ENCODE data around the gene ZNF775.
"Not testable (repeated sequence)": the region's sequence is repeated elsewhere in the genome, so short reads cannot be mapped to it uniquely, and the experiment has no call there.

ZNF775 gene

GRCh38 chr7:150382123-150382843 lies 3.2 kb downstream of the ZNF775 start:
- DNase-seq (ENCODE audit: low spot score): no peak

DNA sequence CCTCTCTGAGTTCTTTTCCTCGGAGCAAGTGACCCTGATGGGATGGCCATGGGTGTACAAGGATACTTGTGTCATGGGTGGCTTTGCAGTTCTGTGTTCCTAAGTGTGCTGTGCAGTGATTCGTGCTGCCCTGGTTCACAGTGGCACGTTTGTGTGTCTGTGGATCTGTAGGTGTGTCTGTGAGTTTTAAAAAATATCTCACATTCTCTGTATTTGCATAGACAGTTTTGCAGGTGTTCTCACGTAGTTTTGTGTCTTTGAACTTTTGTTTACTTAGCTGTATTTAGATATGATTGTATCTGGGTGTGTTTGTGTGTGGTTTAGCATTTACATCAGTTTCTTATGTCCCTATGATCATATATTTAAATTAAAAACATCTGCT lies 3.7 kb downstream of the ZNF775 start:
- no peak for DNase-seq (ENCODE audit: low spot score)

- no peak for DNase-seq (ENCODE audit: low spot score)
Observed at GRCh38 chr7:150383710-150384397, 4.7 kb downstream of the ZNF775 start.

GRCh38 chr7:150384406-150385301 lies 5.5 kb downstream of the ZNF775 start:
- no peak for DNase-seq (ENCODE audit: low spot score)

GRCh38 chr7:150385302-150385723 lies 6.2 kb downstream of the ZNF775 start:
- no peak for DNase-seq (ENCODE audit: low spot score)

DNA sequence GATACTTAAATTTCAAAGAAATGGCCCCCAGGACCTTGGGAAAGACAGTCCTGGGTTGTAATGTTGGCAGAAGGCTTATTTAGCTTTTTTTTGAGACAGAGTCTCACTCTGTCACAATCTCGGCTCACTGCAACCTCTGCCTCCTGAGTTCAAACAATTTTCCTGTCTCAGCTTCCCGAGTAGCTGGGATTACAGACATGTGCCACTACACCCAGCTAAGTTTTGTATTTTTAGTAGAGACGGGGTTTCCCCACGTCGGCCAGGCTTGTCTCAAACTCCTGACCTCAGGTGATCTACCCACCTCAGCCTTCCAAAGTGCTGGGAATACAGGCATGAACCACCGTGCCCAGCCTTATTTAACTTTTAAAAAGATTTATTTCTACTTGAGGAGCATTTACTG lies 6.8 kb downstream of the ZNF775 start:
- not testable (repeated sequence) for DNase-seq (ENCODE audit: low spot score)

DNA sequence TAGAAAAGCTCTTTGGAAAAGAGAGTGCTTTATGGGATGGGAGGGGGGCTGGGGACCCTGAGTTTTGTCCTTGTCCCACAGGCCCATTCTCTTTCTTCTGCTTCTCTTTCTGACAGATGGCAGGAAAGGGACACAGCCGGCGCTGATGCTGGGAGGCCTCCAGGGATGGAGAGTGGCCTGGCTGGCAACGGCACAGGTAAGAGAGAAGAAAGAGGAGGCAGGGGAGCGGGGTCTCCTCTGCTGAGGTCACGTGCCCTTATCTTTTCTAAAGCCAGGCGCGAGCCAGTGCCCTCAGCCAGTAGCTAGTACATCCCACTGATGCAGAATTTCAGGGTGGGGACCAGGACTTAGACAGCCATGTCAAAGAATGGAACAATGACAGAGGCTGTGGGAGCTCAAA lies 9.2 kb downstream of the ZNF775 start:
- no peak for DNase-seq (ENCODE audit: low spot score)

DNA sequence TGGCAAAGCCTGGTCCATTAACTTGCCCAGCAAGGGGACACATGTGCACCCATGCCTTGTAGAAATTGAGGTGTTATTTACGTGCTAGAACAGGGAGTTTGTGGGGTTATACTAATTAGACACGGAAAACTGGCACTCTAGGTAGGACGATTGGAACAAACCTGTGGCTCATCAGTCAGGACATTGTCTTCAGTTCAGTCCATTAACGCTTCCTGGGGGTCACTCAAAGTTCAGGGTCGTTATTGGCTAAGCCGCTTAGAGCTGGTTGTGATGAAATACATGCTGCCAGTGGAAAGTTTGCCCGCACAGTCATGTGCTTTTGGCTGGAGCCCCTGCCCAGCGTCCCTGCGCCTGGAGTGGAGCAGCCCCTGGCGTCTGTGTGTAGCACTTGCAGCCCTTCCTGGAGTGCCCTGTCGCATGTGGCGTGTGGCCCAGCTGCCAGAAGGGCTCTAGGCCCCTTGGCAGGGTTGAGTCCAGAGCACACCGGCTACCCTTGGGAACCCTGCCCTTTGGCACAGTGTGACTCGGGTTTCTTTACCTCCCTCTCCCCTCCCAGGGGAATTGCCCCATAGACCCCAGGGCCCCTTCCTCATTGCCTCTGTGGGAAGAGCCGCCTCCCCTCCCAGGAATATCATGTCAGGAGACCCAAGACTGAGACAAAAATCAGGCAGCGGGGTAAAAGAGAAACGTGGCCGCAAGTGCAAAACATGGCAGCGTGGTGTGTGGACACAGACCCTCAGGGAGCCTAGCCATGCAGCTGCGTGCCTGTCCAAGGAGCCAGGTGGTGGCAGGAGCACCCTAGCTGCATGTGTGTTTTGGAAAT lies 9.8 kb downstream of the ZNF775 start:
- no peak for DNase-seq (ENCODE audit: low spot score)

- DNase-seq (ENCODE audit: low spot score): no peak
Observed at GRCh38 chr7:150389532-150389816, 10.3 kb downstream of the ZNF775 start.

DNA sequence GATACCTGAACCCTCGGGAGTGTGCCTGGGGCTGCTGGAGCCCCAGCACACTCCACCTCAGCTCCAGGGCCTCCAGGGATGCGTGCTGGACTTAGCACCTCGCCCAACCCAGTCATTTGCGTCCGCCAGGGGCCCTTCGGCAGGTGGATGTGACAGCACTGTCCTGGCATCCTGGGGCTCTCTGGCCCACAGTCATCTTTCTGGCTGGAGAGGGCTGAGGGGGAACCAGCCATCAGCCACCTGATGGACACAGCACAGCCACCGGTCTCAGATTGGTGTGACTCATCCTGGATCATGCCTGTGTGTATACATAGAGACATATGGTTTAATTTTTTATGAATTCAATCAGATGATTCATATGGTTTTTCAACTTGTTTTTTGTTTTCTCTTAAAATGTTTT lies 11.1 kb downstream of the ZNF775 start:
- DNase-seq (ENCODE audit: low spot score): no peak

GRCh38 chr7:150393325-150393724 lies 14.2 kb downstream of the ZNF775 start:
- no peak for DNase-seq (ENCODE audit: low spot score)

DNA sequence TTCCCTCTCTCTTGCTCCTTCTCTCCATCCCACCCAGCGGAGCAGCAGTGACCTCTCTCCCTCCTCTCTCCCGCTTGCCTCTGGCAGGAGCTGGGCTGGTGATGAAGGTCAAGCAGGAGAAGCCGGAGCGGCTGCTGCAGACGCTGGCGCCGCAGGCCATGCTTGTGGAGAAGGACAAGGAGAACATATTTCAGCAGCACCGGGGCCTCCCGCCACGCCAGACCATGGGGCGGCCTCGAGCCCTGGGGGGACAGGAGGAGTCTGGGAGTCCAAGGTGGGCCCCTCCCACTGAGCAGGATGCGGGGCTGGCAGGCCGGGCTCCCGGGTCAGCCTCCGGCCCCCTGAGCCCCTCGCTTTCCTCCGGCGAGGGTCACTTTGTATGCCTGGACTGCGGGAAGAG lies 17.3 kb downstream of the ZNF775 start:
- DNase-seq (ENCODE audit: low spot score): no peak

GRCh38 chr7:150396851-150397260 lies 17.7 kb downstream of the ZNF775 start:
- DNase-seq (ENCODE audit: low spot score): no peak

- no peak for DNase-seq (ENCODE audit: low spot score)
Observed at GRCh38 chr7:150397346-150398107, 18.4 kb downstream of the ZNF775 start.

GRCh38 chr7:150398108-150398964 lies 19.2 kb downstream of the ZNF775 start:
- no peak for DNase-seq (ENCODE audit: low spot score)

GRCh38 chr7:150398965-150399320 lies 19.8 kb downstream of the ZNF775 start:
- no peak for DNase-seq (ENCODE audit: low spot score)

- DNase-seq (ENCODE audit: low spot score): no peak
Observed at GRCh38 chr7:150399421-150400007, 20.4 kb downstream of the ZNF775 start.

DNA sequence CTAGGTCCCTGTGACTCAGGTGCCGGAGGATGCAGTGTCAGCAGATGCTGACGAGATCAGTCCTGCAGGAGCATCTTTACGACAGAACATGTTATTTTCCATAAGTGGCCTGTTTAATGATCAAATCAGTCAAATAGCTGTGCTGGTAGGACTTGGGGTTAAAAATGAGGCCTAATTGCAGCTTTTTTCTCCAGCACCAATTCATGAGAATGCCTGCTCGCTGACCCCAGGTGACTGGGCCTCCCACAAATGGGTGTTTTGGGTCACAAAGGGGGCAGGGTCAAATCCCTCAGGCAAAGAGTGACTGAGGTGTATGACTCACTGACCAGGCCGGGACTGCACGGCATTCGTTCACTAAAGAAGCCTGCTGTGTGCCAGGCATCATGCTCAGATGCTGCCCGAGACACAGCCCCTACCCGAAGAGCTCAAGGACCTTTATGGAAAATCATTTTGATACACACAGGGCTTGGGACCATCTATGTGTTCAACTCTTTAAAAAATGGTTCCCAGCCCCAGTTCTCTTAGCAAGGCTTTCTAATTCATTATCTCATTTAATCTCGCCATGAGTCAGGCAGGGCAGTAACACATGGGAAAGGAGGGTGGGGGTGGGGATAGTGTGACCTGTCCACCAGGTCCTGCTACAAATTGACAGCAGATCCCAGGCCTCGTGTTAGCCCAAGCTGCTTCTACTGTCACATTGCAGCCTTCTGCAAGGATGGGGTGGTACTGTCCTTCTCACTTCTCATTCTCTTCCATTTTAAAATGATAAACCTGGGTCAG lies 21.1 kb downstream of the ZNF775 start:
- DNase-seq (ENCODE audit: low spot score): no peak

DNA sequence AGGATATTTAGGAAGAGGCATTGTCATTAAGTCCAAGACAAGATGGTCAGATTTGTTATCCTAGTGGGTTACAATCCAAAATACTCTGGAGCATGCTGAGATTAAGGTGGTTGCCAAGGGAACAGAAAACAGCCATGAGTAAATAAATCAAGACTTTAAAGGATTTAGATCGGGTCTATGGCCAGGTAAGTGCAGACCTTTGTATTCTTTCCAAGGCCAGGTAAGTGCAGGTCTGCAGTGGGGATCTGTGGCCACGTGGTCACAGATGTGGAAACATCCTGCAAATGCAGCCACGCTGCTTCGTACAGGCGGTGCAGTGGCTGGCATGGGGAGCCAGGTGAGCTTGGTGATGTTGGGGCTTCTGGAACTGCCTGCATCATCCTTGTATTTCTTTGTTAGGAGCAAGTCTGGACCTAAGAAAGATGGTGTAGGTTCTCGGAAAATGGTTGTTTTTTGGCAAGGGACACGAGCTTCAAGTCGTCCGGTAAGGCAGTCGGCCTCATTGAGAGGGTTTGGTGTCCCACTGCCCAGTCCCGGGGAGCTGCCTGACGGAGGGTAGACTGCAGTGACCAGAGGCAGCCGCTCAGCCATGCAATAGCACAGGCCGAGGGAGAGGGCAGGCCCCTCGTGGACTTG lies 21.8 kb downstream of the ZNF775 start:
- DNase-seq (ENCODE audit: low spot score): no peak

Measured in LoVo (cell line).